K562 (cell line): ENCODE results near the gene AHCYL2. TPM values are rescaled to one million over a fixed set of nuclear protein-coding genes. Genes with fewer than 3 reads are reported as not detected.
A peak's percentile ranks its signal among the peaks of the same experiment; 100 is the strongest.

Experiments used
- ADNP ChIP-seq: fragments of 200-800 bp; sonication (Bioruptor generic); IDR thresholded peaks from 2 replicates; pipeline ENCODE4 v1.6.1; 2016; ENCODE audit warnings: missing genetic modification characterization, missing compliant biosample characterization
- CEBPB ChIP-seq: fragments of 450-650 bp; IDR thresholded peaks from 2 replicates; pipeline ENCODE4 v1.6.1; 2016; ENCODE audit warnings: missing genetic modification characterization, missing compliant biosample characterization
- EZH2 ChIP-seq: IDR thresholded peaks from 2 replicates; pipeline ENCODE4 v1.6.1; 2012; ENCODE audit warnings: low read depth, mild to moderate bottlenecking, inconsistent platforms, low read length, borderline replicate concordance
- GATA2 ChIP-seq: sonication (generic); formaldehyde crosslinking; IDR thresholded peaks from 2 replicates; pipeline ENCODE4 v1.4.0; 2020; ENCODE audit warnings: mild to moderate bottlenecking, missing genetic modification reagents
- GATAD2A ChIP-seq: fragments of 450-650 bp; IDR thresholded peaks from 2 replicates; pipeline ENCODE4 v1.6.1; 2017
- KDM4B ChIP-seq, 2 experiments: fragments of 450-650 bp in 1 of 2; sonication (generic) in 1 of 2; IDR thresholded peaks; 2 replicates each; pipeline ENCODE4 v1.6.1; 2016 to 2017; ENCODE audit warnings: borderline replicate concordance in 2 of 2, antibody characterized with exemption in 1 of 2, low read depth in 1 of 2, mild to moderate bottlenecking in 1 of 2
- KLF16 ChIP-seq: IDR thresholded peaks from 2 replicates; pipeline ENCODE4 v1.6.1; 2016; ENCODE audit warnings: antibody characterized with exemption
- LARP7 ChIP-seq: fragments of 450-650 bp; IDR thresholded peaks from 2 replicates; pipeline ENCODE4 v1.6.1; 2016
- NKRF ChIP-seq: fragments of 450-650 bp; IDR thresholded peaks from 2 replicates; pipeline ENCODE4 v1.6.1; 2016; ENCODE audit warnings: borderline replicate concordance
- POLR3G ChIP-seq: IDR thresholded peaks from 2 replicates; pipeline ENCODE4 v1.6.1; 2011; ENCODE audit not compliant: insufficient read length, insufficient replicate concordance; ENCODE audit errors: extremely low read depth
- PREB ChIP-seq: sonication (generic); formaldehyde crosslinking; IDR thresholded peaks from 2 replicates; pipeline ENCODE4 v1.8.1; 2023; ENCODE audit warnings: mild to moderate bottlenecking, missing genetic modification reagents
- SMAD4 ChIP-seq: fragments of 250-450 bp; sonication (Bioruptor Pico); conservative IDR thresholded peaks from 2 replicates; pipeline ENCODE4 v1.8.0; 2021; ENCODE audit warnings: inconsistent platforms, mild to moderate bottlenecking, moderate library complexity
- THAP12 ChIP-seq: fragments of 250-450 bp; sonication (Bioruptor Pico); IDR thresholded peaks from 2 replicates; pipeline ENCODE4 v1.9.0; 2021; ENCODE audit warnings: mild to moderate bottlenecking, inconsistent platforms
- ZBTB7A ChIP-seq: IDR thresholded peaks from 2 replicates; pipeline ENCODE4 v1.6.1; 2011; ENCODE audit warnings: low read depth, mild to moderate bottlenecking, low read length, moderate library complexity, borderline replicate concordance; ENCODE audit not compliant: control insufficient read depth
- ZC3H11A ChIP-seq: IDR thresholded peaks from 2 replicates; pipeline ENCODE4 v1.6.1; 2012; ENCODE audit warnings: low read depth, low read length, improper control_type of control experiment
- ZNF609 ChIP-seq: sonication (generic); formaldehyde crosslinking; IDR thresholded peaks from 2 replicates; pipeline ENCODE4 v1.8.1; 2023; ENCODE audit warnings: missing genetic modification reagents, mild to moderate bottlenecking, borderline replicate concordance
- ZNF707 ChIP-seq: fragments of 250-450 bp; sonication (Bioruptor Pico); conservative IDR thresholded peaks from 2 replicates; pipeline ENCODE4 v1.8.0; 2022; ENCODE audit warnings: inconsistent platforms, mild to moderate bottlenecking, moderate library complexity
- polyA plus RNA-seq, 8 experiments: library from polyadenylated mRNA; depleted of rRNA in 4 of 8; stranded (reverse) in 5 of 8; unstranded in 3 of 8; fragments of >200 nt; fragmentation: Nextera tagmentation in 2 of 8; fragmentation: Illumina TruSeq in 1 of 8; extraction: Ambion mirVana in 2 of 8; extraction: Trizol in 1 of 8; gene quantifications; 2 replicates each; pipeline versions ENCODE4 v1.2.1 to v1.2.3, GENCODE V29; 2011 to 2014; ENCODE audit warnings: inconsistent platforms in 1 of 8, missing spikeins in 1 of 8
- total RNA-seq, 7 experiments: library from RNA; depleted of rRNA in 6 of 7; stranded (reverse); fragments of >200 nt in 6 of 7; fragmentation: Illumina TruSeq in 2 of 7; extraction: Trizol in 2 of 7; gene quantifications; 2 replicates each; pipeline versions ENCODE4 v1.2.1 to v1.2.3, GENCODE V29; 2011 to 2021; ENCODE audit warnings: low replicate concordance in 1 of 7

Gene AHCYL2
- total and polyA plus RNA-seq, 9 of the 15 experiments (the other 6 are each of a cell fraction or from before 2014, with no cell fraction given) = 0.93 to 10.5 (median 5.2) TPM

- TF ChIP-seq PREB (CRISPR knock-in tag) (no peak), ZBTB7A (peak; percentile 78), GATA2 (no peak), NKRF (peak; percentile 78; the same call in 1 of the 2 replicates), KDM4B (IDR thresholded peaks at IDR 0.05; ENCODE audit: borderline replicate concordance in 2 of 2, low read depth in 1 of 2) (peak in 1 of 2 experiments; percentile 81; a peak in 2 of 4 replicates), THAP12 (CRISPR knock-in tag) (no peak), CEBPB (tag) (no peak), EZH2 (no peak), POLR3G (no peak), KLF16 (no peak), ADNP (no peak), GATAD2A (no peak), LARP7 (no peak), ZC3H11A (no peak; the same call in 1 of the 2 replicates), ZNF707 (no peak), ZNF609 (CRISPR knock-in tag) (peak; percentile 80), SMAD4 (CRISPR knock-in tag) (no peak; the same call in none of the 2 replicates)
Observed at GRCh38 chr7:129224251-129225205, at the start of gene AHCYL2 (continued).
